GM19467 (cell line): ENCODE data around the gene ZDHHC11.
"Not testable (repeated sequence)": the region's sequence is repeated elsewhere in the genome, so short reads cannot be mapped to it uniquely, and the experiment has no call there.

ENCODE experiments used
- ATAC-seq: cut with Tn5 transposase; IDR thresholded peaks from one replicate; pipeline ENCODE4 v1.9.1; 2021; ENCODE audit warnings: mild to moderate bottlenecking, moderate library complexity; ENCODE audit not compliant: unreplicated experiment

Gene ZDHHC11

GRCh38 chr5:763998-764781 is 86.6 kb downstream of the ZDHHC11 start:
- ATAC-seq = no peak

GRCh38 chr5:763397-763796 is 87.4 kb downstream of the ZDHHC11 start:
- ATAC-seq = no peak

GRCh38 chr5:762996-763395 is 87.8 kb downstream of the ZDHHC11 start:
- not testable (repeated sequence) for ATAC-seq

GRCh38 chr5:761854-762710 is 88.7 kb downstream of the ZDHHC11 start:
- ATAC-seq = no peak

GRCh38 chr5:761059-761771 is 89.6 kb downstream of the ZDHHC11 start:
- no peak for ATAC-seq

GRCh38 chr5:760363-761058 is 90.3 kb downstream of the ZDHHC11 start:
- ATAC-seq = no peak

GRCh38 chr5:759781-760362 is 90.9 kb downstream of the ZDHHC11 start:
- no peak for ATAC-seq

GRCh38 chr5:759111-759751 is 91.6 kb downstream of the ZDHHC11 start:
- no peak for ATAC-seq

GRCh38 chr5:758698-759053 is 92.1 kb downstream of the ZDHHC11 start:
- ATAC-seq = no peak

GRCh38 chr5:757931-758697 is 92.7 kb downstream of the ZDHHC11 start:
- ATAC-seq = no peak

GRCh38 chr5:757346-757930 is 93.3 kb downstream of the ZDHHC11 start:
- no peak for ATAC-seq

GRCh38 chr5:756865-757345 is 93.9 kb downstream of the ZDHHC11 start:
- ATAC-seq = no peak

GRCh38 chr5:756171-756570 is 94.6 kb downstream of the ZDHHC11 start:
- no peak for ATAC-seq

GRCh38 chr5:754143-754632 is 96.6 kb downstream of the ZDHHC11 start:
- ATAC-seq = not testable (repeated sequence)

GRCh38 chr5:753567-754142 is 97.1 kb downstream of the ZDHHC11 start:
- not testable (repeated sequence) for ATAC-seq

GRCh38 chr5:752532-753115 is 98.2 kb downstream of the ZDHHC11 start:
- ATAC-seq = not testable (repeated sequence)

GRCh38 chr5:751992-752391 is 98.8 kb downstream of the ZDHHC11 start:
- ATAC-seq = not testable (repeated sequence)

- no peak for ATAC-seq
Observed at GRCh38 chr5:751496-751895, 99.3 kb downstream of the ZDHHC11 start.
